SJSA1 (cell line): ENCODE data around the gene SIAE. TPM values are rescaled to one million over a fixed set of nuclear protein-coding genes. Genes with fewer than 3 reads are reported as not detected.
"Not testable (repeated sequence)": the region's sequence is repeated elsewhere in the genome, so short reads cannot be mapped to it uniquely, and the experiment has no call there.

Source experiments
- DNase-seq, 2 experiments: peaks; one replicate each; pipeline ENCODE4 v3.0.0-alpha.2; 2015 to 2020; ENCODE audit warnings: low spot score in 2 of 2, low read depth in 1 of 2
- H3K27ac ChIP-seq: fragments of 250-450 bp; sonication (Bioruptor Pico); 2 replicates; pipeline ENCODE4 v1.5.1; 2020; ENCODE audit warnings: mild to moderate bottlenecking, moderate library complexity
- H3K27me3 ChIP-seq: fragments of 250-450 bp; sonication (Bioruptor Pico); replicated peaks from 2 replicates; pipeline ENCODE4 v1.5.1; 2020; ENCODE audit warnings: mild to moderate bottlenecking, moderate library complexity
- H3K36me3 ChIP-seq: fragments of 250-450 bp; sonication (Bioruptor Pico); 2 replicates; pipeline ENCODE4 v1.5.1; 2020; ENCODE audit warnings: mild to moderate bottlenecking
- H3K4me1 ChIP-seq: fragments of 250-450 bp; sonication (Bioruptor Pico); replicated peaks from 2 replicates; pipeline ENCODE4 v1.6.1; 2021; ENCODE audit warnings: mild to moderate bottlenecking
- H3K4me3 ChIP-seq: fragments of 250-450 bp; sonication (Bioruptor Pico); 2 replicates; pipeline ENCODE4 v1.5.1; 2020; ENCODE audit warnings: mild to moderate bottlenecking
- H3K9me3 ChIP-seq: fragments of 250-450 bp; sonication (Bioruptor Pico); replicated peaks from 2 replicates; pipeline ENCODE4 v1.5.1; 2020; ENCODE audit warnings: mild to moderate bottlenecking
- total RNA-seq: library from RNA; depleted of rRNA; stranded (reverse); fragments of >200 nt; shearing (Covaris generic); gene quantifications from 2 replicates; pipeline ENCODE4 v1.2.3, GENCODE V29; 2014

SIAE gene
- total RNA-seq, 1 experiment from 2014 or later: 4.7 TPM

GRCh38 chr11:124627546-124627945 is 46.0 kb downstream of the SIAE start:
- Histone ChIP-seq H3K36me3 (peaks cover 41% of the 10 kb centered on the region), H3K27ac (no peak overlapping the region), H3K9me3 (no peaks in the 10 kb centered on the region)

GRCh38 chr11:124625504-124626168 is 47.9 kb downstream of the SIAE start:
- Histone ChIP-seq H3K9me3 (no peaks in the 10 kb centered on the region), H3K4me3 (no peak overlapping the region), H3K4me1 (0 out of 2 replicates have a peak, but pooled peaks cover 4% of the 10 kb centered on the region), H3K27ac (no peak overlapping the region), H3K27me3 (no peaks in the 10 kb centered on the region; the same call in 1 of the 2 replicates), H3K36me3 (peaks cover 33% of the 10 kb centered on the region)
- DNase-seq: no peak

More at GRCh38 chr11:124627546-124627945, 46.0 kb downstream of the SIAE start:
- H3K27me3 ChIP-seq: no peaks in the 10 kb centered on the region; the same call in 1 of the 2 replicates
- H3K4me1 ChIP-seq: no peaks in the 10 kb centered on the region
- DNase-seq: no peak
- no peak overlapping the region for H3K4me3 ChIP-seq

GRCh38 chr11:124623861-124624525 is 49.5 kb downstream of the SIAE start:
- Histone ChIP-seq H3K27me3 (no peaks in the 10 kb centered on the region; the same call in 1 of the 2 replicates), H3K27ac (0 out of 2 replicates have a peak overlapping the region, but pooled peaks have one; percentile 89), H3K9me3 (no peaks in the 10 kb centered on the region), H3K36me3 (peaks cover 28% of the 10 kb centered on the region), H3K4me1 (0 out of 2 replicates have a peak, but pooled peaks cover 4% of the 10 kb centered on the region), H3K4me3 (peak overlapping the region; percentile 87)
- DNase-seq: peak in 1 of 2 experiments; percentile 5

DNA sequence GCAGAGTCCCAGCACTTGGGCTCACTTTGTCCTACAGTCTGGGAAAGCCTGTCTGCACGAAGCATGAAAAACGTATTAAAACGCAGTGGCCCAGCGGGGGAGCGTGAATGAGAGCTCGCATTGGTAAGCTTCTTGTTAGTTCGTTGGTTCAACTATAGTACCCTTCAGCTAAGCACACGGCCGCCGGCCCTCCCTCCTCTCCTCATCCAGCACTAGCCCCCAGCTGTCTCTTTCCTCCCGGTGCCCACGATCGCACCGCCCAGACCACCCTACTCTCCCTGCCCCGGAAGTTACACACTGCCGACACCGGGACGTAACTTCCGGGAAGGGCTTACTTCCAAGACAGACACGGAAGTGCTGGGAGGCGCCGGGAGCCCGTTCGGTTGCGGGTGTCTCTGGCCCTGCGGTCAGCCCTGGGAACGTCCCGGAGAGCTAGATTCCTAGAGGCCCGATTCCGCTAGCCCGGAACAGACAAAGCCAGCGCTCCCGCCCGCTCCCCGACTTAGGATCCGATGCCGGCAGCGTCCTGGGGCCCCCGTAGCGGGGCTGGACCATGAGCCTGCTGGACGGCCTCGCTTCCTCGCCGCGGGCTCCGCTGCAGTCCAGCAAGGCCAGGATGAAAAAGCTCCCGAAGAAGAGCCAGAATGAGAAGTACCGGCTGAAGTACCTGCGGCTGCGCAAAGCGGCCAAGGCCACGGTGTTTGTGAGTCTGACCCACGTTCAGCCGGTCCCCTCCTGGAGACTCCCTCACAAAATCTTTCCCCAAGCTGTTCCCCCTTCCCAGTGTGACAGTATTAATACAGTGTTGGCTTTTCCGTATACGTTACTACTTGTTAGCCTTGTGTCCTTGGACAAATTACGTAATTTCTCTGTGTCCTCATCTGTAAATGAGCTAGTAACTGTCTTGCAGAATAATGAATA is 50.7 kb downstream of the SIAE start, which contains the start of gene TBRG1:
Gene TBRG1 (plus strand): TSS at position 334 of the 921 bp plus-strand sequence. CDS start 220 bp downstream, at position 554.
- Histone ChIP-seq H3K27ac (peak within 1 kb of the TSS; percentile 89), H3K27me3 (no peaks in the 10 kb centered on the region; the same call in 1 of the 2 replicates), H3K9me3 (no peaks in the 10 kb centered on the region), H3K36me3 (peaks cover 22% of the 10 kb centered on the region), H3K4me3 (peak within 1 kb of the TSS; percentile 87), H3K4me1 (0 out of 2 replicates have a peak, but pooled peaks cover 4% of the 10 kb centered on the region)
- peak; percentile 76 to 82 for DNase-seq

GRCh38 chr11:124618863-124619262 is 54.7 kb downstream of the SIAE start:
- H3K36me3 ChIP-seq: peaks cover 6% of the 10 kb centered on the region
- 0 out of 2 replicates have a peak, but pooled peaks cover 4% of the 10 kb centered on the region for H3K4me1 ChIP-seq
- DNase-seq: no peak
- no peak overlapping the region for H3K4me3 ChIP-seq
- no peaks in the 10 kb centered on the region for H3K9me3 ChIP-seq
- no peaks in the 10 kb centered on the region; the same call in 1 of the 2 replicates for H3K27me3 ChIP-seq
- no peak overlapping the region for H3K27ac ChIP-seq

DNA sequence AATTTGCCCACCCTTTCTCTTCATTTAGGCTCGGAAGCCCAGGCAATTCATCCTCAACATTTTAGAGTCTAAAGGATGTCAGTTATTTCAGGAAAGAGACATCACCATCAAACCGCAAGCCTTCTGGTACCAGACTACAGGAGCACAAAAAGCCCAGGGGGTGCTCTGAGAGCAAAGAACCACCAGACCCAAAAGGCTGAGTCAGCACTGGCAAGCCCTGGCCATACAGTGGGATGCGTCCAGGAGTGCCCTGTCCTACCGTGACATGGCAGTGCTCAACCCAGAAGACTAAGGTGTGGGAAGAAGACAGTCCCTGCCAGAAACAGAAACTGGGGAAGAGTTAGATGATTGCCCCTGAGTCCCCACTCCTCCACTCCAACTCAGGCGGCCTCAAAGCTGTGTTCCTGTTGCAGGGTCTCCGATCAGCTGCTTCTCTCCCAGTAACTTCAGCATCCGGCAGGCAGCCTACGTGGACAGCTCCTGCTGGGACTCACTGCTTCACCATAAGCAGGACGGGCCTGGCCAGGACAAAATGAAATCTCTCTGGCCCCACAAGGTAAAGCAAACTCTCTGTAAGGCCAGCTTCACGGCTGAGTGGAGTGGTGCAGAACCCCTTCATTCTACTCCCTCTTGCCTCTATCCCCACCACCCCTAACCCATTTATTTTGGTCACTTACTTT is 60.8 kb downstream of the SIAE start:
- Histone ChIP-seq H3K27ac (no peak overlapping the region), H3K4me1 (no peaks in the 10 kb centered on the region), H3K4me3 (no peak overlapping the region), H3K9me3 (no peaks in the 10 kb centered on the region), H3K36me3 (no peaks in the 10 kb centered on the region), H3K27me3 (no peaks in the 10 kb centered on the region)
- DNase-seq: no peak

DNA sequence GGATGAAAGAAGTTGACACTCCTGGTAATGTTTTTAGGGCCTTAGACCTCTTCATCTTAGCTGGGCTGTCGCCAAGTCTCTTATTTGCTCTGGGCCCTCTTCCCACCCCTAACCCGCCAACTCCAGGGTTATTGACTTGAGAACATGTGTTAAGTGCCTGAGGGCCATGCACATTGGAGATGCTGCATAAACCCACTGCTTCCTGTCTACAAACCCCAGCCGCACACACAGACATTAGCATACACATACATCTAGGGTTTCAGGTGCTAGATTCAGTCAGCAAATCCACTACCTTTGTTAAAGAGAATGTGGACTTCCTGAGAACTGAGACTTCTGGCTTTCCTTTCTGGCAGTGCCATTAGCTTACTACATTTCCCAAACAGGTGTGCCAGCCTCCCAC is 61.5 kb downstream of the SIAE start:
- Histone ChIP-seq H3K4me3 (no peak overlapping the region), H3K4me1 (no peaks in the 10 kb centered on the region), H3K27ac (no peak overlapping the region), H3K9me3 (no peaks in the 10 kb centered on the region), H3K36me3 (no peaks in the 10 kb centered on the region), H3K27me3 (no peaks in the 10 kb centered on the region)
- no peak for DNase-seq

DNA sequence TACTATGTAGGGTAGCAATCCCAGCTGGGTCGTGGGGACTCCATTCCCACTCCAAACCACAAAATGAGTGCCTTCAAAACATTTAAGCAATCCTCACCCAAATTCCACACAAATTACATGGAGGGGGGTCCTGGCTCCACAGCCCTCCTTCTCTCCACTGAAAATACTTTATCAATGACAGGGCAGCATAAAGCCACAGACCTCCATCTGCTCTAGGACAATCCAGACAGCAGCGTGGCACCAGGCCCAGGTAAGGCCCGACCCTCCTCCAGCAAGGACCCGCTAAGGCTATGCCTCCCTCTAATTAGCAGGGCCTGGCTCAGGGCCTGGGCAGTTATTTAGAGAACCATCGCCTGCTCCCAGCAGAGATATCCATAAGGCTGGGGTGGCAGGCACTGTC is 62.5 kb downstream of the SIAE start, which contains the start of gene PANX3:
Gene PANX3 (plus strand): TSS at position 365 of the 400 bp plus-strand sequence. CDS start 129 bp downstream, outside the sequence.
- H3K9me3 ChIP-seq: no peaks in the 10 kb centered on the region
- H3K27me3 ChIP-seq: no peaks in the 10 kb centered on the region
- H3K4me1 ChIP-seq: no peaks in the 10 kb centered on the region
- no peaks in the 10 kb centered on the region for H3K36me3 ChIP-seq
- no peak within 1 kb of the TSS for H3K27ac ChIP-seq
- DNase-seq: no peak
- H3K4me3 ChIP-seq: no peak within 1 kb of the TSS

DNA sequence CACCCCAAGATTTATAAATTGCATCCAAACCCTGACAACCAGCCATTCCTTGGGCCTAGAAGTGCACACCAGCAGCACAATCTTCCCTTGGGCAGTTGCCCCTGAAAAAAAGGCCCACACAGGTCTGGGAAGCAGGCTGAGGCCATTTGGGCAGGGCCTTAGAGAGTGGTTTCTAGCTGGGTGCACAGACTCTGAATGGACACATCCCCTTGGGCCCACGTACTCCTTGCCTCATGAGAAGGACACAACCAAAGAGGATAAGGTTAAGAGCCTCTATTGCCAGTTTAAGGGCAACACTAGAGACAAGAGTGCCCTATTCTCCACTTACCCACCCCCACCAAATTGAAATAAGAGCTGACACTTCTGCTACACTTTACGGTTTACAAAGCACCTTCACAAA is 63.2 kb downstream of the SIAE start:
- H3K27me3 ChIP-seq: no peaks in the 10 kb centered on the region
- H3K9me3 ChIP-seq: no peaks in the 10 kb centered on the region
- no peak overlapping the region for H3K27ac ChIP-seq
- no peak overlapping the region for H3K4me3 ChIP-seq
- H3K36me3 ChIP-seq: no peaks in the 10 kb centered on the region
- DNase-seq: no peak
- no peaks in the 10 kb centered on the region for H3K4me1 ChIP-seq

GRCh38 chr11:124608147-124608546 is 65.4 kb downstream of the SIAE start:
- Histone ChIP-seq H3K36me3 (no peaks in the 10 kb centered on the region), H3K4me1 (no peaks in the 10 kb centered on the region), H3K27me3 (no peaks in the 10 kb centered on the region), H3K9me3 (no peaks in the 10 kb centered on the region), H3K27ac (no peak overlapping the region), H3K4me3 (no peak overlapping the region)
- no peak for DNase-seq

DNA sequence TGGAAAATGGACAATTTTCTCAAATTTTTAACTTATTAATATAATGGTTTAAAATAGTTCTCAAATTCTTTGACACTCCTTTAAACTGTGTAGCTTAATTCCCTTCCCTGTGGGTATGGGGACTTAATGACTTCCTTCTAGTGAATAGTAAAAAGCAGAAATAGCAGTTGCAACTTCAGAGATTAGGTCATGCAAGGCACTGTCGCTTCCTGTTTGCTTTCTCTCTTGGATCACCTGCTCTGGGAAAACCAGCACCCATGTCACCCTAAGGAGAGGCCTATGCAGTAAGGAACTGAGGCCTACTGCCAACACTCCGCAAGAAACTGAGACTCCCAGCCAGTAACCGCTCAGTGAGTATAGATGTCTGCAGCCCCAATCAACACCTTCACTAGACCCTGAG is 67.8 kb downstream of the SIAE start:
- DNase-seq: no peak
- Histone ChIP-seq H3K9me3 (no peaks in the 10 kb centered on the region), H3K27ac (no peak overlapping the region), H3K4me3 (no peak overlapping the region), H3K36me3 (no peaks in the 10 kb centered on the region), H3K4me1 (no peaks in the 10 kb centered on the region), H3K27me3 (no peaks in the 10 kb centered on the region)

DNA sequence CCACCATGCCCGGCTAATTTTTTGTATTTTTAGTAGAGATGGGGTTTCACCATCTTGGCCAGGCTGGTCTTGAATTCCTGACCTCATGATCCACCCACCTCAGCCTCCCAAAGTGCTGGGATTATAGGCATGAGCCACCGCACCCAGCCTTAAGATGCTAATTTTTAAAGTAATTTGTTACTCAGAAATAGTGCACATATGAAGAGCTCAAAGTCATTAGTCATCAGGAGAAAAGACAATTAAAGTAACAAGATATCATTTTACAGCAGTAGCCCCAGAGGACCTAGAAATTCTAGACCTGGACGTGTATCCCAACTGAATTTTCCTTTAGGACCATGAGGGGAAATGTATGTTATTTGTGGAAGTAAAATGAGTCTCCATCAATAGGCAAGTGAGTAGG is 70.8 kb downstream of the SIAE start:
- H3K27ac ChIP-seq, DNase-seq, H3K4me3 ChIP-seq, H3K36me3 ChIP-seq, H3K27me3 ChIP-seq, H3K9me3 ChIP-seq, H3K4me1 ChIP-seq: not testable (repeated sequence)

DNA sequence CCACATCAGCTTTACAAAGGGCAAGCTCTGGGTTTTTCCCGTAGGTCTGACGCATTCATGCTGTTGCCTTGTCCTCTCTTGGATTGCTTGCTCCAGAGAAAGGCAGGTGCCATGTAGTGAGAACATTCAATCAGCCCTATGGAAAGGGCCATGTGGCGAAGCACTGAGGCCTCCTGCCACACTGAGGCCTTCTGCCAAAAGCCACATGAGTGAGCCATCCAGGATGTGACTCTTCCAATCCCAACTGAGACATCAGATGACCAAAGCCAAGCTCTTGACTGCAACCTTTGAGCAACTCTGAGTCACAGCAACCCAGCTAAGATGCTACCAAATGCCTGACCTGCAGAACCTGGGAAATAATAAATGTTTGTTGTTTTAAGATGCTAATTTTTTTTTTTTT is 71.3 kb downstream of the SIAE start:
- Histone ChIP-seq H3K4me1 (no peaks in the 10 kb centered on the region), H3K4me3 (no peak overlapping the region), H3K27me3 (no peaks in the 10 kb centered on the region), H3K36me3 (no peaks in the 10 kb centered on the region), H3K9me3 (no peaks in the 10 kb centered on the region), H3K27ac (no peak overlapping the region)
- DNase-seq: no peak
